ENCODE results near the gene NBPF11.

- no peak for TF ChIP-seq RARB (CRISPR knock-in tag; IDR thresholded peaks at IDR 0.05)
- TF ChIP-seq OSR1 (CRISPR knock-in tag; IDR thresholded peaks at IDR 0.05) = no peak
- TF ChIP-seq ZFP3 (CRISPR knock-in tag; IDR thresholded peaks at IDR 0.05) = no peak
- no peak for TF ChIP-seq POU6F1 (CRISPR knock-in tag; IDR thresholded peaks at IDR 0.05; ENCODE audit: borderline replicate concordance, low read depth)
- no peak for TF ChIP-seq ZNF70 (CRISPR knock-in tag; IDR thresholded peaks at IDR 0.05)
- TF ChIP-seq TCF4 (CRISPR knock-in tag; IDR thresholded peaks at IDR 0.05; ENCODE audit: borderline replicate concordance) = no peak
These were observed 6.4 kb upstream of the NBPF11 start for GRCh38 chr1:148158341-148159003.
